HG03571 (cell line): ENCODE measurements around the gene SH3TC2.
"Not testable (repeated sequence)": the region's sequence is repeated elsewhere in the genome, so short reads cannot be mapped to it uniquely, and the experiment has no call there.

Experiments
- ATAC-seq: cut with Tn5 transposase; IDR thresholded peaks from one replicate; pipeline ENCODE4 v1.9.1; 2021; ENCODE audit not compliant: unreplicated experiment

The SH3TC2 gene

DNA sequence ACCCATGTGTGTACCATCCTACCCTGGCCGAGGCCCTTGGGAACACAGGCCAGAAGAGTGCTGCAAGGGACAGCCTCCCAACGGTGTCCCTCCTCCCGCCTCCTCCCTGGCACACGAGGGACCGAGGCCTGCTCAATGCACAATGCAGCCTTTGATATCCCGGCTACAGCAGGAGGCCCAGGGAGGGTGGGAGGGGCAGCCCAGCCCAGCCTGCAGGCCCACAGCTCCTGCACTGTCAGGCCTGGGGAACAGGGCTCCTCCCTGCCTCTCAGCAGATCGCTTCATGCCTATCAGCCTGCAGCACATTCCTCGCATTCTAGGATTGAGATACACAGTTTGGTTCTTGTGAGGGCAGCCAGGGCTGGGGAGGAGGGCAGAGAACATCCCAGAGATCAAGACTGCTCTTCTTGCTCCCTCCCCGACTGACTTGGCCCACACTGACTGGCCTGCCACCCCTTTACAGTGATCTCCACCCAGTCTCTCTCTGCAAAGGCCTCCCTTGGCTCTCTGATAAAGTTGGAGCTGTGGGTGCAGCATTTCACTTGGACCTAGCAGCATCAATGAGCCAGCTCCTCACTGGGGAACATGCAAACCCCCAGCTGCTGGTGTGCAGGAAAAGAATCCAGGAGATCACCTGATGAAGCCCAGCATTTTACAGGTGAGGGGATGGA, at the start of gene SH3TC2:
TSS of gene SH3TC2 (minus strand) at position 46 of the 671 bp plus-strand sequence. CDS start at position 6, 40 bp downstream.
- ATAC-seq: no peak

- no peak for ATAC-seq
Measured at GRCh38 chr5:149110406-149110805, 47.5 kb upstream of the SH3TC2 start.

DNA sequence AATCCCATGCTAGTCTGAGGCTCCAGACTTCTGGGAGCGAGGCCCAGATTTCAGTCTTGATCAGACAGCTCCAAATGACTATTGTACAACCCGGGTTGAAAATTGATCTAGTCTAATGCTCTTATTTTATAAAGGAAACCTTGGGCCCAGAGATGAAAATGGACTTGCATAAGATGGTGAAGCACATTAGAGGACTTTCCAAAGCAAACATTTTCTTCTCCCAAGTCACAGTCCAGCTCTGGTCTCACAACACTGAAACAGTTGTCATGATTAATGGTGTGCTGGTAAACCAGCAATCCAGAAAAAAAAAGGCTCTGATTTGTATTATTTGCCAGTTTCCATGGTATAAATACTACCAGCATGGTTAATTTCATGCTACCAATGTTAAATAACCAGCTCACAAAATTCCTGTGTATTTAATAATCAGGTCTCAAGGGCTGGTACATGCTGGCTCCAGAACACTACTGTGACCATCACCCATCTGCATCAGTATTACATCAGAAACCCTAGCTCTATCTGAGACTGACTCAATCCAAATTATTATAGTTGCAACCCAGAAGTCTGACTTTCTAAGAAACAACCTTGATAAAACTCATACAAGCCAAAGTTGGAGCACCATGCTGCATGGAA, 45.9 kb upstream of the SH3TC2 start:
- ATAC-seq: no peak

DNA sequence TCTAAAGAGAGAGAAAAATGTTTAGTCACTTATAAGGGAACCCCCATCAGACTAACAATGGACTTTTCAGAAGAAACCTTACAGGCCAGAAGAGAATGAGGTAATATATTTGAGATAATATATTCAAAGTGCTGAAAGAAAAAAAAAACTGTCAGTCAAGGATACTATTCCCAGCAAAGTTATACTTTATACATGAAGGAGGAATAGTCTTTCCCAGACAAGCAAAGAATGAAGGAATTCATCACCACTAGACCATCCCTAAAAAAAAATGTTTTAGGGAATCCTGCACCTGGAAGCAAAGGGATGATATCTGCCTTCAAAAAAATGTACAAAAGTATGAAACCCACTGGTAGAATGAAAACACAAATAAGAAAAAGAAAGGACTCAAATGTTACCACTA, 37.5 kb upstream of the SH3TC2 start:
- ATAC-seq: no peak

DNA sequence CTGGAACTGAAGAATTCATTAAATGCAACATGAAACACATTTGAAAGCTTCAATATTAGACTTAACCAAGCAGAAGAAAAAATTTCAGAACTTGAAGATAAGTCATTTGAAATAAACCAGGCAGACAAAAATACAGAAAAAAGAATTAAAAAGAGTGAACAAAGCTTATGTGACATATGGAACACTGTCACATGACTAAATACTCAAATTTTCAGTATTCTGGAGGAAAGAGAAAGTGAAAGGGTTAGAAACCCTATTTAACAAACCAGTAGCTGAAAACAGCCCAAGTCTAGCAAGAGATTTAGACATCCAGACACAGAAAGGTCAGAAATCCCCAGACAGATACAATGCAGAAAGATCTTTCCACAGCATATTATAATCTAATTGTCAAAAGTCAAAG, 37.1 kb upstream of the SH3TC2 start:
- ATAC-seq: no peak

GRCh38 chr5:149094996-149095395, 32.1 kb upstream of the SH3TC2 start:
- ATAC-seq: no peak

DNA sequence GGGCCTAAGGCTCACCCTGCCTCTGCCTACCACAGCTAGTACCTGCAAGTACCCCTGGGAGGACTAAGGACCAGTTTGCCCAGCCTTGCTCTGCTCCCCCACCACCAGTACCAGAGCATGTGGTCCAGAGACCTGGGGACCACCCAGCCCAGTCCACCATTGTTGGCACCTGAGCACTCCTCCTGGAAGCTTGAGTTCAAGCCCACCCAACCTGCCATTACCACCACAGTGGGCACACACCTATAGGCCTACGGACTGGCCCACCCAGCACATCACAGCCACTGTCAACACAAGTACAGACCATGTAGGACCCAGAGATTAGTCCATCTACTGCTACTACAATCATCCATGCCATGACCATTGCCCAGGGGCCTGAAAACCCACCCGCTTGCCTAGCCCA, 30.8 kb upstream of the SH3TC2 start:
- ATAC-seq: no peak

DNA sequence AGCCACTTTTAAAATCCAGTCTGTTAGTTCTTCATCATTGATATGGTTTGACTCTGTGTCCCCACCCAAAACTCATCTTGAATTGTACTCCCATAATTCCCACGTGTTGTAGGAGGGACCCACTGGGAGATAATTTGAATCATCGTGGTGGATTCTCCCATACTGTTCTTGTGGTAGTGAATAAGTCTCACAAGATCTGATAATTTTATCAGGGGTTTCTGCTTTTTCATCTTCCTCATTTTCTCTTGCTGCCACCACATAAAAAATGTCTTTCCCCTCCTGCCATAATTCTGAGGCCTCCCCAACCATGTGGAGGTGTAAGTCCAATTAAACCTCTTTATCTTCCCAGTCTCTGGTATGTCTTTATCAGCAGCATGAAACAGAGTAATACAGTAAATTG, 26.9 kb upstream of the SH3TC2 start:
- ATAC-seq: no peak

GRCh38 chr5:149088686-149089085, 25.8 kb upstream of the SH3TC2 start:
- ATAC-seq: no peak

- no peak for ATAC-seq
Measured at GRCh38 chr5:149083846-149084245, 21.0 kb upstream of the SH3TC2 start.

DNA sequence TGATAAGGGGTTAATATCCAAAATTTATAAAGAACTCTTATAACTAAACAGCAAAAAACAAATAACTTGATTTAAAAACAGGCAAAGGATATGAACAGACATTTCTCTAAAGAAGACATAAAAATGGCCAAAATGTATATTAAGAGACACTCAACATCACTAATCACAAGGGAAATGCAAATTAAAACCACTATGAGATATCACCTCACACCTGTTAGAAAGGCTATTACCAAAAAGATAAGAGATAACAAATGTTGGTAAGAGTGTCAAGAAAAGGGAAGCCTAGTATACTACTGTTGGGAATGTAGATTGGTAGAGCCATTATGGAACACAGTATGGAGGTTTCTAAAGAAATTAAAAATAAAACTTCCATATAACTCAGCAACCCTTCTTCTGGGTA, 19.4 kb upstream of the SH3TC2 start:
- ATAC-seq: no peak

DNA sequence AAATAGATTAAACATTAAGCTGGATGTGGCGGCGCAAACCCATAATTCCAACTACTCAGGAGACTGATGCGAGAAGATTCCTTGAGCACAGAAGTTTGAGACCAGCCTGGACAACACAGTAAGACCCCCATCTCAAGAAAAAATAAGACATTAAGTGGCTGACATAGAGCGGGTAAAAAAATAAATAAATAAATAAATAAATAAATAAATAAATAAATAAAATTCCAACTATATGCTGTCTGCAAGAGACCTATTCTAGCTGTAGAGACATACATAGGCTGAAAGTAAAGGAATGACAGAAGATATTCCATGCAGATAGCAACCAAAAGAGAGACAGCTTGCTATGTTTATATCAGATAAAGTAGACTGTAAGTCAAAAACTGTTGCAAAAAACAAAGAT, 17.4 kb upstream of the SH3TC2 start:
- no peak for ATAC-seq

DNA sequence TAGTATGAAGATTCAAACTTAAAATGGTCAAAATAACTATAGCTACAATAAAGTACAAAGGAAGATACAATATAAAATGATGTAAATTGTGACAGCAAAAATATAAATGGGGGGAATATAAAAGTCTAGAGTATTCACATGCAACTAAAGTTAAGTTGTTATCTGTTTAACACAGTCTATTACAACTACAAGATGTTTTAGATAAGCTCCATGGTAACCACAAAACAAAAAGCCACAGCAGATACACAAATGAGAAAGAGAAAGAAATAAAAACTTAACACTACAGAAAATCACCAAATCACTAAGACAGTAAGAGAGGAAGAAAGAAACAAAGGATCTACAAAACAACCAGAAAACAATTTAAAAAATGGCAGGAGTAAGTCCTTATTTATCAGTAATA, 17.0 kb upstream of the SH3TC2 start:
- ATAC-seq: no peak

GRCh38 chr5:149074071-149074470, 11.2 kb upstream of the SH3TC2 start:
- ATAC-seq: not testable (repeated sequence)

GRCh38 chr5:149073213-149073612, 10.4 kb upstream of the SH3TC2 start:
- ATAC-seq: no peak

GRCh38 chr5:149072791-149073190, 9.9 kb upstream of the SH3TC2 start:
- ATAC-seq: no peak

- no peak for ATAC-seq
Measured at GRCh38 chr5:149072376-149072775, 9.5 kb upstream of the SH3TC2 start.

DNA sequence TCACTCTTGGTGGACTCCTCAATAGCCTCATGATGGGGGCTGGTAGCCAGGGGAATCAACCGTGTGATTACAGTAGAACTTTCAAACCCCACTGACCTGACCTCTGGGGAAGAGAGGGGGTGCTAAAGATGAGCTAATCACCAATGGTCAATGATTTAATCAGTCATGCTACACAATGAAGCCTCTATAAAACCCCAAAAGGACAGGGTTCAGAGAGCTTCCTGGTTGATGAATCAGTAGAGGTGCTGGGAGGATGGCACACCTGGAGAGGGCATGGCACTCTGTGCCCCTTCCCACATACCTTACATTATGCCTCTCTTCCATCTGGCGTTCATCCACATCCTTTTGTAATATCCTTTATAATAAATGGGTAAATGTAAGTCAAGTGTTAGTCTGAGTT, 8.9 kb upstream of the SH3TC2 start:
- ATAC-seq: no peak

GRCh38 chr5:149071216-149071615, 8.4 kb upstream of the SH3TC2 start:
- no peak for ATAC-seq

DNA sequence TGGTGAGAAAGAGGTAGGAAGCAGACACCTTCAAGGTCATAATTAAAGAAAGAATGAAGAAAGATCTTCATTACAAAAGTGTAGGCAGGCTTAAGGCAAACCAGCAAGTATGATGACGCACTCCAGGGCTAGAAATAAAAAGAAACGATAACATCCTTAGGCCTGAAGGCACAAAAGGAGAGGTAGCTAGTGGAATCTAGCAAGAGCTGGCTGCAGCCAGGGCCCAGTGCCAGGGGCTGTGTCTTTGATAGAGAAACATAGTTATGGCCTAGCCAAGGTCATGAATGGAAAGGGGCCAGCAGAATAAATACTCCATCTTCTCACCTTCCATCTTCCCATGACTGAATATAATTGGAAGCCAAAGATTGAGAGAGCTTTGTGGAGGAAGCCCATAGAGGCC, 6.8 kb upstream of the SH3TC2 start:
- ATAC-seq: no peak

- no peak for ATAC-seq
Measured at GRCh38 chr5:149063896-149064478, 1.1 kb upstream of the SH3TC2 start.

DNA sequence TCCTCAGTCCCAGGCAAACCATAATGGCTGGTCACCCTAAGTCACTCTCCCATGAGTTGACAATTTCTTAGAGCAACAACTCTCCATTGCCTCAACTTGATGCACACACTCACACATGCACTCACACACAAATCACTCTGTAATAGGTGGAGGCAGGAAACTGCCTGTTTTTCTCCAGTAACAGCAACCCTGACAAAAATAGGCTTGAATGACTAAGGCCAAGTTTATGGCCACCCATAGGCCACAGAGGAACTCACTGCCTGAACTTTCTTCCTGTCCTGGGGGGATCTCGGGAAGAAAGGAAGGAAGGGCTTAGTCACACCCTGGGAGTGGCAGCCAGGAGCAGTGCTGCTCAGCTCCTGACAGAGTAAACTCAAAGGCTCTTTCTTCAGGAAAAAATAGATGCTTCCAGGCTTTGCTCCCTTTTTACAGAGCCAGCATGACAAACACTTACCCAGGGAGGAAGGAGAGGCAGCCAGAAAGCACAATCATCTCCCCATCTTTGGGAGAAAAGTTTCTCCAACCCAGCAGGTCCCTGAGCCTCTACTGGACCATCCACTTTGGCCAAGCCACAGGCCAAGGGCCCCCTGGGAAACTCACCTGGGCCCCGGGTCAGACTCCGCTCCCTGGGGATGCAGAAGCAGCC, 368 bp downstream of the SH3TC2 start:
- no peak for ATAC-seq
